ENCODE results near the gene SKAP2.

DNA sequence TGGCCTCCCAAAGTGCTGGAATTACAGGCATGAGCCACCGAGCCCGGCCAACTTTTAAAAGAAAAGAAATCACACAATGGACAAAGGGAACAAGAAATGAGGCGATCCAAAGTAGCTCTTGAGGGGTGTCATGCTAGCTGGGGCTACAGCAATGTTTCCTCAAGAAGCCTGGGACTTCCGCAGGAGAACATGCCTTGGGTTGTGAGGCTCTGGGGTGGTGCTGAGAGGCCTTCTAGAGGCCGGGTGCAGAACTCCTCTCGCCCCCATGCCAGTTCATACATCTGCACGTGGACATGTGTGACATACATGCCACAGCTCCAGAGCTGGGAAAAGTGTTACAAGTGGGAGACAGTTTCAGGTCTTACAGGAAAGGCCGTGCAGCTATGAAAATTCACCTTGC, 238.2 kb downstream of the SKAP2 start:
- TF ChIP-seq, protein P1, sequence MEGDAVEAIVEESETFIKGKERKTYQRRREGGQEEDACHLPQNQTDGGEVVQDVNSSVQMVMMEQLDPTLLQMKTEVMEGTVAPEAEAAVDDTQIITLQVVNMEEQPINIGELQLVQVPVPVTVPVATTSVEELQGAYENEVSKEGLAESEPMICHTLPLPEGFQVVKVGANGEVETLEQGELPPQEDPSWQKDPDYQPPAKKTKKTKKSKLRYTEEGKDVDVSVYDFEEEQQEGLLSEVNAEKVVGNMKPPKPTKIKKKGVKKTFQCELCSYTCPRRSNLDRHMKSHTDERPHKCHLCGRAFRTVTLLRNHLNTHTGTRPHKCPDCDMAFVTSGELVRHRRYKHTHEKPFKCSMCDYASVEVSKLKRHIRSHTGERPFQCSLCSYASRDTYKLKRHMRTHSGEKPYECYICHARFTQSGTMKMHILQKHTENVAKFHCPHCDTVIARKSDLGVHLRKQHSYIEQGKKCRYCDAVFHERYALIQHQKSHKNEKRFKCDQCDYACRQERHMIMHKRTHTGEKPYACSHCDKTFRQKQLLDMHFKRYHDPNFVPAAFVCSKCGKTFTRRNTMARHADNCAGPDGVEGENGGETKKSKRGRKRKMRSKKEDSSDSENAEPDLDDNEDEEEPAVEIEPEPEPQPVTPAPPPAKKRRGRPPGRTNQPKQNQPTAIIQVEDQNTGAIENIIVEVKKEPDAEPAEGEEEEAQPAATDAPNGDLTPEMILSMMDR (tag by site-specific recombination; IDR thresholded peaks at IDR 0.05) = no peak
- no peak for TF ChIP-seq TRIM28 (IDR thresholded peaks at IDR 0.05; ENCODE audit: borderline replicate concordance, low read length)
